HL-60 (cell line): ENCODE measurements around the gene HECW1.

Source experiments
- DNase-seq, 2 experiments: peaks; one replicate each; pipeline ENCODE4 v3.0.0-alpha.2; 2010 to 2020; ENCODE audit warnings: low read depth in 1 of 2, low spot score in 1 of 2
- H3K27ac ChIP-seq: fragments of 250-450 bp; sonication (Bioruptor Pico); replicated peaks from 2 replicates; pipeline ENCODE4 v1.5.1; 2020; ENCODE audit warnings: mild to moderate bottlenecking, moderate library complexity
- H3K27me3 ChIP-seq: fragments of 250-450 bp; sonication (Bioruptor Pico); 2 replicates; pipeline ENCODE4 v1.5.1; 2021; ENCODE audit warnings: mild to moderate bottlenecking, moderate library complexity; ENCODE audit not compliant: insufficient read depth, poor library complexity, severe bottlenecking
- H3K4me3 ChIP-seq: replicated peaks from 2 replicates; pipeline ENCODE4 v1.5.1; 2011; ENCODE audit warnings: mild to moderate bottlenecking, control low read depth, low read length; ENCODE audit not compliant: insufficient read depth
- GABPA ChIP-seq: IDR thresholded peaks from 2 replicates; pipeline ENCODE4 v1.6.1; 2012; ENCODE audit warnings: low read depth
- POLR2AphosphoS5 ChIP-seq: IDR thresholded peaks from 2 replicates; pipeline ENCODE4 v1.6.1; 2012; ENCODE audit warnings: low read depth
- SPI1 ChIP-seq: IDR thresholded peaks from 2 replicates; pipeline ENCODE4 v1.6.1; 2012; ENCODE audit warnings: low read depth, mild to moderate bottlenecking, borderline replicate concordance
- TF ChIP-seq, protein P1 (sequence below): IDR thresholded peaks from one replicate; pipeline ENCODE4 v1.5.1; 2011; ENCODE audit warnings: low read length, control low read depth, inconsistent platforms; ENCODE audit not compliant: insufficient read depth
- TF ChIP-seq, protein P2 (sequence below): IDR thresholded peaks from 2 replicates; pipeline ENCODE4 v1.6.1; 2012; ENCODE audit warnings: low read depth; ENCODE audit not compliant: insufficient replicate concordance

Gene HECW1

DNA sequence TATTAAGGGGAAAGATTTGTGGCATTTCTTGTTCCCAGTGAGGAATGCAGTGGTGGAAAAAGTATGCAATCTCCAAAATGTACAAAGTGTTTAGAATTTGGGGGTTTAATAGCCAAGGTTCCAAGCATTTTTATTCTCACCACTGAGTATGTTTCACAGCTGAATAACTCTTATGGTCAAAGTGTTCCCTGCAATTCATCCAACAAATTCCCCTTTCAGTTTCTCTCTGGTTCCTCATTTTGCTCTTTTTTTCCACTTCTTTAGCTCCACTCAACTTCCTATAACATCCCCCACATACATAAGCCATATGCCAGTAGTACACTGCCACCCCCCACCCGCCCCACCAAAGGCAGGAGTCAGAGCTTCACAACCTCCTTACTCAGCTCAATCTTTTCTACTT is 4.6 kb downstream of the HECW1 start:
- Histone ChIP-seq H3K4me3 (no peak overlapping the region), H3K27ac (no peak overlapping the region), H3K27me3 (peaks cover 27% of the 10 kb centered on the region)
- TF ChIP-seq, protein P1, sequence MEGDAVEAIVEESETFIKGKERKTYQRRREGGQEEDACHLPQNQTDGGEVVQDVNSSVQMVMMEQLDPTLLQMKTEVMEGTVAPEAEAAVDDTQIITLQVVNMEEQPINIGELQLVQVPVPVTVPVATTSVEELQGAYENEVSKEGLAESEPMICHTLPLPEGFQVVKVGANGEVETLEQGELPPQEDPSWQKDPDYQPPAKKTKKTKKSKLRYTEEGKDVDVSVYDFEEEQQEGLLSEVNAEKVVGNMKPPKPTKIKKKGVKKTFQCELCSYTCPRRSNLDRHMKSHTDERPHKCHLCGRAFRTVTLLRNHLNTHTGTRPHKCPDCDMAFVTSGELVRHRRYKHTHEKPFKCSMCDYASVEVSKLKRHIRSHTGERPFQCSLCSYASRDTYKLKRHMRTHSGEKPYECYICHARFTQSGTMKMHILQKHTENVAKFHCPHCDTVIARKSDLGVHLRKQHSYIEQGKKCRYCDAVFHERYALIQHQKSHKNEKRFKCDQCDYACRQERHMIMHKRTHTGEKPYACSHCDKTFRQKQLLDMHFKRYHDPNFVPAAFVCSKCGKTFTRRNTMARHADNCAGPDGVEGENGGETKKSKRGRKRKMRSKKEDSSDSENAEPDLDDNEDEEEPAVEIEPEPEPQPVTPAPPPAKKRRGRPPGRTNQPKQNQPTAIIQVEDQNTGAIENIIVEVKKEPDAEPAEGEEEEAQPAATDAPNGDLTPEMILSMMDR, result no peak
- TF ChIP-seq GABPA, result no peak
- TF ChIP-seq, protein P2, sequence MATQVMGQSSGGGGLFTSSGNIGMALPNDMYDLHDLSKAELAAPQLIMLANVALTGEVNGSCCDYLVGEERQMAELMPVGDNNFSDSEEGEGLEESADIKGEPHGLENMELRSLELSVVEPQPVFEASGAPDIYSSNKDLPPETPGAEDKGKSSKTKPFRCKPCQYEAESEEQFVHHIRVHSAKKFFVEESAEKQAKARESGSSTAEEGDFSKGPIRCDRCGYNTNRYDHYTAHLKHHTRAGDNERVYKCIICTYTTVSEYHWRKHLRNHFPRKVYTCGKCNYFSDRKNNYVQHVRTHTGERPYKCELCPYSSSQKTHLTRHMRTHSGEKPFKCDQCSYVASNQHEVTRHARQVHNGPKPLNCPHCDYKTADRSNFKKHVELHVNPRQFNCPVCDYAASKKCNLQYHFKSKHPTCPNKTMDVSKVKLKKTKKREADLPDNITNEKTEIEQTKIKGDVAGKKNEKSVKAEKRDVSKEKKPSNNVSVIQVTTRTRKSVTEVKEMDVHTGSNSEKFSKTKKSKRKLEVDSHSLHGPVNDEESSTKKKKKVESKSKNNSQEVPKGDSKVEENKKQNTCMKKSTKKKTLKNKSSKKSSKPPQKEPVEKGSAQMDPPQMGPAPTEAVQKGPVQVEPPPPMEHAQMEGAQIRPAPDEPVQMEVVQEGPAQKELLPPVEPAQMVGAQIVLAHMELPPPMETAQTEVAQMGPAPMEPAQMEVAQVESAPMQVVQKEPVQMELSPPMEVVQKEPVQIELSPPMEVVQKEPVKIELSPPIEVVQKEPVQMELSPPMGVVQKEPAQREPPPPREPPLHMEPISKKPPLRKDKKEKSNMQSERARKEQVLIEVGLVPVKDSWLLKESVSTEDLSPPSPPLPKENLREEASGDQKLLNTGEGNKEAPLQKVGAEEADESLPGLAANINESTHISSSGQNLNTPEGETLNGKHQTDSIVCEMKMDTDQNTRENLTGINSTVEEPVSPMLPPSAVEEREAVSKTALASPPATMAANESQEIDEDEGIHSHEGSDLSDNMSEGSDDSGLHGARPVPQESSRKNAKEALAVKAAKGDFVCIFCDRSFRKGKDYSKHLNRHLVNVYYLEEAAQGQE, result no peak
- TF ChIP-seq SPI1, result no peak
- TF ChIP-seq POLR2AphosphoS5, result no peak
- DNase-seq, result no peak

DNA sequence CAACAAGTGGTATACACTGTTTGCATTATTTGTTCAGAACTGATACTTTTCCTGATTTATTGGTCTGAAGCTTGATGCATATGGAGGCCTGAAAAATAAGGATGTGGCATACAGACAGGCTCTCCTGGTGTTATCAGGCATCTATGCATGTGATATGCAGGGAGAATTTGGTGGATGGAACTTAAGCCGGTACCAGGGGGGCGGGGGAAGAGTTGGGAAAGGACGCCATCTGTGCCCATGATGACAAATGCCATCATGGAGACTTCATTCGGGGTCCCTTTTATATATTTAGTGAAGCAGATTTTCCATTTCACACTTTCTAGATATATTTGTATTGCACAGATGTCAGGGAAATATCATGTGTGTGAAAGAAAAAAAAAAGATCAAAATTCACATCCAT is 5.4 kb downstream of the HECW1 start:
- DNase-seq, result no peak
- Histone ChIP-seq H3K27ac (no peak overlapping the region), H3K27me3 (peaks cover 24% of the 10 kb centered on the region), H3K4me3 (no peak overlapping the region)
- no peak for TF ChIP-seq GABPA
- TF ChIP-seq, protein P1, result no peak
- TF ChIP-seq SPI1, result no peak
- TF ChIP-seq, protein P2, result no peak
- no peak for TF ChIP-seq POLR2AphosphoS5

DNA sequence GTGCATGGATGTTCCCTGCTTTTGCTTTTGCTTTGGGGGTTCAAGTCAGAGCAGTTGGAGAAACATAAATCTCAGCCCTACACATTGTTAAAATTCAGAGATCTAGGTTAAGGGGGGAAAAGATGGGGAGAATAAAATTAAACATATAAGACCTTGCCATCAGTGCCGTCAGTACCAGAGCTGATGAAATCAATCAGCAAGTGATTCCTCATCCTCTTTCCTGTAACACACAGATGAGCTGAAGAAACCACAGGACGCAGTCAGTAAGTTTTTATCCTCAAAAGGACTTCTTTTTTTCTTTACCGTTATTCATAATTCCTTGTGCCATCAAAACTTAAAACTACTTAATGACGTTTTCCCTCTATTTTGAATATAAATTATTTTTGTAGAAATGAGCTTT is 5.9 kb downstream of the HECW1 start:
- DNase-seq, result no peak
- Histone ChIP-seq H3K27ac (no peak overlapping the region), H3K27me3 (peaks cover 19% of the 10 kb centered on the region), H3K4me3 (no peak overlapping the region)
- no peak for TF ChIP-seq SPI1
- no peak for TF ChIP-seq POLR2AphosphoS5
- TF ChIP-seq GABPA, result no peak
- TF ChIP-seq, protein P2, result no peak
